ENCODE results near the gene TMEM144. TPM values are rescaled to one million over a fixed set of nuclear protein-coding genes. Genes with fewer than 3 reads are reported as not detected.
A peak's percentile ranks its signal among the peaks of the same experiment; 100 is the strongest.

The TMEM144 gene
- not detected for total RNA-seq

DNA sequence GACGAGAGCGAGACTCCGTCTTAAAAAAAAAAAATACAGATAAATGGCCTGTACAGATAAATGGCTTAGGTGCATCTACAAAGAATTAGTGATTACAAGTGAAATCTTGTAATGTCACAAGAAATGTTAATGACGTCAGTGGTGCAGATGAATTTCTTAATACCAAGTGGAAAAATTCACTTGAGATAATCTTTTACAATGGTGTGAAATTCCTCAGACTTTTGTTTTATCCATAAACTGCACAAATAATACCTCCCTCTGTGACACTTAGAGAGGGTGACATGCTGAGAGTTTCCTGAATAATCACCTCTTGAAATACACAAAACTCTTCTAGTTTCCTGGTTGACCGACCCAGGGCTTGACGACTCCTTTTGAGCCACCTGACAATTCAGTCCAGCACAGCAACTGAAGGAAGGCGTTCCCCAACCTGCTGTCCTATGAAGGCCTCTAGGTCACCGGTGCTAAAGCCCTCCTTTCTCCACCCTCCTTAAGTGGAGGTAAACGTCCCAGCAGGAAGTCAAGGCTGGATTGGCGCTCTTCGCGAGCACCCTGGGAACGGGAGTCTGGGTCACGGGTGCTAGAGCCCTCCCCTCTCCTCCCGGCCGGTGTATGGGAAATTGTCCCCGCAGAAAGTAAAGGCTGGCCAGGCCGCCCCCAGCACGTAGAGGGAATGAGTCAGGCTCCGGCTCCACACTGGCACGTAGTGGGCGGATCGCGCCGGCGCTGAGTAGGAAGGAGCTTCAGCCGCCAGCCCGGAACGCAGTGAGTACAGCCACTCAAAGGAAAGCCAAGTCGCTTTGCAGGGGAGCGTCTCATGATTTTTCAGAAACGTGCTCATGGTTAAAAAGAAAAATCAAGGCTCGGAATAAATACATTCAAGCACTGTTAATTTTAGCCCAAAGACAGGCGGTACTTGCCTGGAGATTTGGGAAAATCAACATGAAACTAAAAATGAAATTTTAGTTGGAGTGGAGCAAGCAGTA is at the start of gene TMEM144:
Gene TMEM144, plus strand, starts transcription at position 662 of the 983 bp plus-strand sequence. CDS start 2,182 bp downstream, outside the sequence.
- peak within 1 kb of the TSS; percentile 58 for H3K27ac Mint-ChIP-seq
- H3K9me3 Mint-ChIP-seq, result no peaks in the 10 kb centered on the region
- ChIA-PET CTCF (no interaction called here), POLR2A (no interaction called here)
- H3K36me3 Mint-ChIP-seq (ENCODE audit: low read depth), result no peaks in the 10 kb centered on the region
- H3K27me3 Mint-ChIP-seq, result peaks cover 27% of the 10 kb centered on the region
- H3K4me3 Mint-ChIP-seq, result peak within 1 kb of the TSS; percentile 69
- peaks cover 21% of the 10 kb centered on the region for H3K4me1 Mint-ChIP-seq
- peak; percentile 39 for DNase-seq

DNA sequence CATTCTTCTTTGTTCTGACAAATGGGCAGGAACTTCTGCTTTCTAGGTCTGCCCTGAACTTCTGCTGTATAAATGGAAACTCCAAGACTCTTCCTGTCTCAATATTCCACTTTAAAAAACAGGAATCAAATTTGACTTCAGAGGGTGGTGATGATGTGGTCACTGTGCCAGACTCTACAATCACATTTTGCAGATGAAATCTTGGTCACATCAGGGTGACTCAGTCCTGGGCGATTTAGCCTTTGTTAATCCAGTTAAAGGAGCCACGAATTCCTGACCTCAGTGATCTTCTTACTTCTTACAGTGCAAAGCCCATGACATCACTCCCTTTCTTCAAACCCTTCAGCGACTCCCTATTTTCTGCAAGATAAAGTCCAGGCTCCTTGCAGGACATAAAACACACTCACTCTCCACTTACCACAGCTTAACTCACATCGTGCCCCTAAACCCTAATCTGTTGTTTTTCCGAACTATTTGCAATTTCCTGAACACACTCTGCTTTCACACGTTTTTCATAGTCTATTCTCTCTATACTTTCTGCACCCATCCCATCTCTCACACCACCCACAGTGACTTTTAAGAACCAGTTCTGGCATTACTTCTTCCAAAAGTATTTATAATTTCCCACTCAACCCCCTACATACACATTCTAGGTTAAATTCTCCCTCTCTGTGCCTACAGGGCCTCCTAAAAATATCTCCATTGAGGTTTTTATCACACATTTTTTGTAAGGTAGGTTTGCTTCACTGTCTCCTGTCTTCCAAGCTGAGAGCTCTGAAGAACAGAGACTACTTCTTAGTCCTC is 48.5 kb upstream of the TMEM144 start:
- no peaks in the 10 kb centered on the region for H3K36me3 Mint-ChIP-seq (ENCODE audit: low read depth)
- DNase-seq, result no peak
- no peak overlapping the region for H3K27ac Mint-ChIP-seq
- no peak overlapping the region for H3K4me3 Mint-ChIP-seq
- POLR2A ChIA-PET, result no interaction called here
- H3K27me3 Mint-ChIP-seq, result peaks cover 1% of the 10 kb centered on the region
- CTCF ChIA-PET, result no interaction called here
- no peaks in the 10 kb centered on the region for H3K9me3 Mint-ChIP-seq
- no peaks in the 10 kb centered on the region for H3K4me1 Mint-ChIP-seq

DNA sequence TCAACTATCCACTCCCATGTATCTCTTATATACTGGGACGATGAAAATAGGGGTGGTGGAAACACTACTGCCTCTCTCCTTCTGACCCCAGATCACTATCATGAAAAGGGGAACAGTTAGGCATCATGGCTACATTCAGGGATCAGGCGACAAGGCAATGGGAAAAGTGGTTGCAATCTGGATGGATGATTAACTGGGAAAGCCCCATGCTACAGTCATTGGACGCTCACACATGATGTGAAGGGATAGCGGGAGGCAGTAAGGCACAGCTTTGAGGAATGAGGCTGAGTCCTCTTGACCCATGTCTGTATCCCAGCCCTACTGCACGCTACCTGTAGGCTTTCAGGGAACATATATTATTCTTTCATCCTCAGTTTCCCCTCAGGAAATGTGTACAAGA is 47.7 kb upstream of the TMEM144 start:
- Mint-ChIP-seq H3K27ac (no peak overlapping the region), H3K36me3 (ENCODE audit: low read depth) (no peaks in the 10 kb centered on the region), H3K4me3 (no peak overlapping the region), H3K9me3 (no peaks in the 10 kb centered on the region), H3K27me3 (peaks cover 6% of the 10 kb centered on the region), H3K4me1 (no peaks in the 10 kb centered on the region)
- POLR2A ChIA-PET, result no interaction called here
- CTCF ChIA-PET, result no interaction called here
- no peak for DNase-seq

DNA sequence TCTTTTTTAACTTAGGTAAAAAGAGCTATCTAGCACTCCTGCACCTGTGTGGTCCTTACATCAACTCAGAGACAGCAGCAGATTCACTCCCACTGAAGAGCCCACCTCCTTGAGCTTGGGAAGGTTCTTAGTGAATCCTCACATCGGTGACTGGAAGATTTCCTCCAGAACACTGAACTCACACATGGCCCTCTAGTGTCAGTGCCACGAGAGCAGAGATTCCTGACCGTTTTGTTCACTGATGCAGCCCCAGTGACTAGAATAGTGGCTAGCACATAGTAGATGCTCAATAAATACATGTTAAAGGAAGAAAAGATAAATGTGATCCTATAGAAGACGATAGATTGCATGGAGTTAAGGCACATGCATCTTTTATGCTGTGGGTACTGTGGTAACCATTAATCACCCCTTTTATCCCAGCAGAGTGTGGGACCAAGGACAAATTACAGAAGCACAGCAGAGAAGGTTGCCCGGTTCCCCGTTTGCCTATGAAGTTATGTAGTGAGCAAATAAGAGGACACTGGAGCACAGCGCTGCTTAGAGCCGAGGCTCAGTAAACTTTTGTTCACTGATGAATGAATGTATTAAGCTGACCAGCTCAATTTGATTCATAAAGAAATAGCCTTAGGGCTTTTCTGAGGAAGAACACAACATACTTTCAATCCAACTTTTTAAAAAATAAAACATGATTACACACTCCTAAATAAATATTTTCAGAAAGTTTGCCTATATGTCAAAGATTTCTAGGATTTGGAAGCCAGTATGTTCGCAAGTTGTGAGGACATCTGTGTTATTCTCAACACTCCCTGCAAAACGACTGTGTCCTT is 46.1 kb upstream of the TMEM144 start:
- CTCF ChIA-PET, result no interaction called here
- Mint-ChIP-seq H3K4me1 (no peaks in the 10 kb centered on the region), H3K27ac (no peak overlapping the region)

DNA sequence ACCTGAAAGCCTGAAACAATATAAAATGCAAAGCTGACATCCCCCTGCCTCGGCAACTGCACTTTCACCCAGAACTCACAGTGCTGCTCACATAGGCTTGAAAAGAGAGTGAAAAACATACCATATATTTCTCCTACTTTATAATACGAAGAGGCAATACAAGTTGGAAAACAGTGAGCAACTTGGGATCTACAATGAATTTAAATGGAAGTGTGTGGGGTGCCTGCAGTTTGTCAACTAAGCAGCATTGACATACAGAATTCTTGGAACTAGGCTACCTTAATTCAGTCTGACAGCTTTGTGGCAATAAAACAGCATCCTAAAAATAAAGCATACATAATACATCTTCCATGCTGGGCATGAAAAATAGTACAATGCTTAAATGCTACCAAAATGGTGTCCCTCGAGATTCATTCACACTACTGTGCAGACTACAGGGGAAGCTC is 45.5 kb upstream of the TMEM144 start:
- Mint-ChIP-seq H3K4me1 (no peaks in the 10 kb centered on the region), H3K4me3 (no peak overlapping the region), H3K36me3 (ENCODE audit: low read depth) (no peaks in the 10 kb centered on the region), H3K27ac (no peak overlapping the region), H3K9me3 (no peaks in the 10 kb centered on the region), H3K27me3 (peaks cover 14% of the 10 kb centered on the region)
- DNase-seq, result no peak
- POLR2A ChIA-PET, result no interaction called here
- CTCF ChIA-PET, result no interaction called here

More for the DNA sequence above, 46.1 kb upstream of the TMEM144 start:
- Mint-ChIP-seq H3K9me3 (no peaks in the 10 kb centered on the region), H3K4me3 (no peak overlapping the region), H3K36me3 (ENCODE audit: low read depth) (no peaks in the 10 kb centered on the region), H3K27me3 (peaks cover 10% of the 10 kb centered on the region)
- no peak for DNase-seq
- POLR2A ChIA-PET, result no interaction called here

DNA sequence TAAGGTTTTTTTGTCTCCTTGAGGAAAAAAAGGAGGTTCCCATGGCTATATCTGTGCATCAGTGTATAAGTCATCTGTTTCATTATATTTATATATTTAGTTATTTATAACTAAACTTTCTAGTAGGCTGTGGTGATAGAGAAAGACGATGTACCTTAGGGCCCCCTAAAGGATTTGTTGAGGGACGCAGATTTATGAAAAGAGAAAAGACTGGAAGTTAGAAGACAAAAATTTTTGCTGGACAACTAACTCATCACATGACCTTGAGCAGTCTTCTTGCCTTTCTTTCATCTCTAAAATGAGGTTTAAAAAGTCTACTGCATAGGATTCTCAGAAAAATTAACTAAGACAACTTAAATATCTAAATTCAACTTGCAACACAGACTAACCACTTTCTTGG is 43.6 kb upstream of the TMEM144 start:
- Mint-ChIP-seq H3K4me3 (no peak overlapping the region), H3K36me3 (ENCODE audit: low read depth) (no peaks in the 10 kb centered on the region), H3K9me3 (no peaks in the 10 kb centered on the region), H3K4me1 (no peaks in the 10 kb centered on the region), H3K27ac (no peak overlapping the region), H3K27me3 (peaks cover 28% of the 10 kb centered on the region)
- ChIA-PET CTCF (no interaction called here), POLR2A (no interaction called here)
- no peak for DNase-seq

DNA sequence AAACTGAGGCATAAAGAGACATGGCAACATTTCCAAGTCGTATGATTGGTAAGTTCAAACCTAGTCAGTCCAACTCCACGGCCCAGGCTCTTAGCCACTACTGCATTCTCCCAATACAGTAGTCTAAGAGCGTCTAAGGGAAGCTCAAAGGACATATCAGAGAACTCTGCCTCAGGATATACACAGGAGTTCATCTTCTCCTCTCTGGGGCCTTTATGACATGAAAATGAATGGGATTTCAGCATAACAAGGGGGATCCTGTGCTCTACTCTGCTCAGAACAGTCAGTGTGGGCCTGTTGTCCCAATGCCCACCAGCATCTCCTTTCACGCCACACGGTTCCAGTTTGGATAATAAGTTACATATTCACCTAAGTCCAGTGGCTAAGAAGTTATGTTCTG is 41.7 kb upstream of the TMEM144 start:
- ChIA-PET CTCF (no interaction called here), POLR2A (no interaction called here)
- Mint-ChIP-seq H3K4me1 (no peaks in the 10 kb centered on the region), H3K27ac (no peak overlapping the region), H3K4me3 (no peak overlapping the region), H3K27me3 (peaks cover 42% of the 10 kb centered on the region), H3K9me3 (no peaks in the 10 kb centered on the region), H3K36me3 (ENCODE audit: low read depth) (no peaks in the 10 kb centered on the region)
- no peak for DNase-seq

DNA sequence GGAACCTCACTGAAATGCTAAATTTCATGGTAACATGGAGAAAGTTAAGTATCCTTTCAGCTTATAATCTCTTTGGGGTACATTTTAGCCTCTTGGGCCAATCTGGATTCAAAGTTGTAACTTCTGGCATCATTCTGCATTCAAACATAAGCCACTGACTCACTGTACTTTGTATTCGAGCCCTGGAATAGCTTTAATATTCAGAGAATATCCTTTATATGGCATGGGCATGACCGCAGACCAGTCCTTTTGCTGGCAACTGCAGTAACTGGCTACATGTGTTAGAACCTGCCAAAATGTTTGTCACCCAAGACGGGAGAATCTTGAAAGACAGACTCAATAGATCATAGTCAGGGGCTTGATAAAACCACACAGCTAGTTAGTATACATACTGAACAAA is 40.8 kb upstream of the TMEM144 start:
- no peak overlapping the region for H3K27ac Mint-ChIP-seq
- no peaks in the 10 kb centered on the region for H3K36me3 Mint-ChIP-seq (ENCODE audit: low read depth)
- ChIA-PET POLR2A (no interaction called here), CTCF (no interaction called here)
- no peak overlapping the region for H3K4me3 Mint-ChIP-seq
- no peak for DNase-seq
- H3K4me1 Mint-ChIP-seq, result no peaks in the 10 kb centered on the region
- H3K9me3 Mint-ChIP-seq, result no peaks in the 10 kb centered on the region
- H3K27me3 Mint-ChIP-seq, result peaks cover 47% of the 10 kb centered on the region

DNA sequence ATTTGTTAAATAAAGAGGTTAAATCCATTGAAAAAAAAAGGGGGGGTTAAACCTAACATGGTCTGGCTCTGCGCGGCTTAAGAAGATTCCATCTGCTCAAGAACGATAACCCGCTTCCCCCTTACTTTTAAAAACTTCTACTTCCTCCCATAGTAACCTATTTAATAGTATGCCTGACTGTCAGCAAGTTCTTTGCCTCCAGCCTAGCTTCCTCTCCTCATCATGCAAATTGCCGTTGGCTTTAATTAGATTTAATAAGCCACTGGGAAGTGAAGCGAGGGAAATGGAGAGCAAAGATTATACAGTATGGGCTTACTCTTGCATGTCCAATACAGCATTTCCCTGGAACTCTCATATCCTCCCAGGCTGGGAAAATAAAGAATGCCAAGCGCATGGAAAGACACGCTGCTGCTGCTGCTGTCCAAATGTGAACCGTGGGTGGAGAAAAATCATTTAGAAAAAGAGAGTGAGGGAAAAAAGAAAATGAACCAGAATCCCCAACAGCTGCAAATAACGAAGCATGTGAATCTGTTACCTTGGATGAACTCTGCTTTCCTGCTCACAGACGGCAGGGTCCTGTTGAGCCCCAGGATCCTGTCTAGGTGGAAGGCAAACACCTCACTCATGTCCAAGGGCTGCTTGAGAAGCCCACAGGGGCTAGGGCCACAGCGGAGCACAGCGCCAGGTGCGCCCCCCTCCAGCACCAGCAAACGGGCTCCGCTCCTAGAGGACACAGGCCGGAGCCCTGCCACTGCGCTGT is 40.2 kb upstream of the TMEM144 start:
- Mint-ChIP-seq H3K9me3 (no peaks in the 10 kb centered on the region), H3K36me3 (ENCODE audit: low read depth) (no peaks in the 10 kb centered on the region), H3K27me3 (peaks cover 50% of the 10 kb centered on the region), H3K4me1 (no peaks in the 10 kb centered on the region), H3K27ac (no peak overlapping the region), H3K4me3 (no peak overlapping the region)
- no peak for DNase-seq
- ChIA-PET CTCF (no interaction called here), POLR2A (no interaction called here)

DNA sequence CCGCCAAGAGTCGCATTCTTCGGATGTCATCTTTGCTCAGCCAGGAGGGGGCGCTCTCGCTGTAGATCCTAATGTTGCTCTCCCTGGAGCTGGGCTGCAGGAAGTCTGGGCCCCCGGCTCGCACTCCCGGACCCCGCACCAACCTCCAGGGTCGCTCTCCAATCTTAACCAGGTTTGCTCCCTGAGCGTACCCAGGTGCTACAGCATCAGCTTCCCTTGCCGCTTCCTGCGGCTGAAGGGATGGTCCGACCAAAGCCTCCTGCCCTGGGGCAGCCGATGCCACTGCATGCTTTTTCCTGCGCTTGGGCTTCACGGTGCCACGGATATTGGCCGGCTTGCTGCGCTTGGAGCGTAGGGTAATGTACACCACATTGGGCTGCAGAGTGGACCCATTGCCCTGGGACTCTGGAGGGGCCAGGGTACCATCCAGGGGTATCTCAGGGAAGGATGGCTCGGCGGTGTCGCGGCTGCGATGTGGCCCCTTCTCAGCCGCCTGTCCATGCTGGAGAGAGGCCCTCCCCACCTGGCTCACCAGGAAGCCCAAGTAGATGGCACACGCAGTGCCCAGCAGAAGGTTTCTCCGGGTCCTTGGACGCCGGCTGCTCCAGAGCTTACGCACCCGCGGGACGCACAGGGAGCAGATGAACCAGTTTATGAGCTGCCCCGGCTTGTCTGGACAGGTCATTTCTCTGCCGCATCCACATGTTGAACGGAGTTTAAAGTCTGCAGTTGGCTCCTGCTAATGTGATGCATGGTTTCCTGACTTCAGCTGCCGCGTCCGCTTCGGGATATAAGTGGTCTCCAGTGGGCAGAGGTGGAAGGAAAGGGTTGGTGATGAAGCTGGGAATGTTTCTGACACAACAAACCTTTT is 39.4 kb upstream of the TMEM144 start:
- CTCF ChIA-PET, result interaction anchor here (1.2 kb wide), 1 partner anchor 13 kb away, joined by 3 read pairs; no protein-coding TSS in a partner anchor
- peak; percentile 12 for DNase-seq
- H3K4me1 Mint-ChIP-seq, result no peaks in the 10 kb centered on the region
- no peaks in the 10 kb centered on the region for H3K36me3 Mint-ChIP-seq (ENCODE audit: low read depth)
- POLR2A ChIA-PET, result no interaction called here
- H3K27me3 Mint-ChIP-seq, result peaks cover 50% of the 10 kb centered on the region
- no peak overlapping the region for H3K27ac Mint-ChIP-seq
- H3K4me3 Mint-ChIP-seq, result no peak overlapping the region
- no peaks in the 10 kb centered on the region for H3K9me3 Mint-ChIP-seq

DNA sequence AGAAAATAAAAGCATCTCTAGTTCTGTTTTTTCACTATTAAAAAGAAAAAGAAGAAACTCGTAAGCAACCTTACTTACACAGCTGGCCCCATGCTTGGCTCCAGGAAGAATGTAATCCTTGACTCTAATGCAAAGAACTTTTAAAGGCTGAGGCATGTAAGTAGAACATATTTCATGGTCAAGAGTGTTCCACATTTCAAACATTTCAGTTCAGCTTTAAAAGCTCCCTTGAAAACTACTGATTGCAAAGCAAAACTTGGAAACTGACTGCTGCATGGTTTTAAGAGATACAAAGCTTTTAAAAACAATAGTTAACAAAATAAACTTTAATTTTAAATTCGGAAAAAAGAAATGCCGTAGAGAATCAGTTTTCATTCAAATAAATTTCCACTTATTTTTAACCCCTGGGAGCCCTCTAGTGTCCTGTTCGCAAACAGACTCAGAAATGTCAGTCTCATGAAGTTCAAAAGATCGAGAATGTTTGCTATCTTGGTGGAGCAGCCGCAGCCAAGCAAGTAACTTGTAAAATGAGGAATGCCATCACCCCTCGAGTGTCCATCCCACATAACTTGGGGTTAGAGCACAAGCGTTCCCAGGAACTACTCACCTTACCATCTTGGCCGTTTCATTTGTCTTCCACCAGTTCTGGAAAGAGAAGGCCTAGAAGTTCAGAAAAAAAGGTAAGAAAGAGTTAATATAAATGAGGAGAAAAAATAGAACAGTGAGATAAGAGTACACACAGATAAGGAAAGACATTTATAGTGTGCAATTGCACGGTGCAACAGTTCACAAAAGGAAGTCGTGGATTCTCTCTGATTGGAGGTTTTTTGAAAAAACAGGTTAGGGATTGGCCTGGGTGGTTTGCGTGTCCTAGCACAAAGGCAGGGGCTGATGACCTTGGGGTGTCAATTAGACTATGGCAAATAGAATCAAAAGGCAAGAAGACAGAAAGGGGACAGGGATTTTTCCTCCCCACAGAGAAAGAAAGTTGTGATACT is 37.7 kb upstream of the TMEM144 start, which contains the start of gene GASK1B:
Gene GASK1B, minus strand, starts transcription at position 765 of the 998 bp plus-strand sequence. CDS start 1,650 bp downstream, outside the sequence.
- CTCF ChIA-PET, result interaction anchor here (0.8 to 1.2 kb wide), 2 partner anchors 15 to 18 kb away, joined by 3 to 4 read pairs; no protein-coding TSS in a partner anchor

More for the DNA sequence above, 37.7 kb upstream of the TMEM144 start, which contains the start of gene GASK1B:
- Mint-ChIP-seq H3K4me1 (no peaks in the 10 kb centered on the region), H3K9me3 (no peaks in the 10 kb centered on the region), H3K27me3 (peaks cover 45% of the 10 kb centered on the region), H3K27ac (no peak within 1 kb of the TSS), H3K4me3 (no peak within 1 kb of the TSS), H3K36me3 (ENCODE audit: low read depth) (no peaks in the 10 kb centered on the region)
- POLR2A ChIA-PET, result no interaction called here
- DNase-seq, result peak; percentile 11

Data from activated CD4-positive, alpha-beta T cell treated with anti-CD3 and anti-CD28 coated beads, Interleukin-2, amount 10 ng/mL, durations not matched to agents 7 days and 5 days (primary cell).